Measurements from ENCODE around the gene OR13J1.

DNA sequence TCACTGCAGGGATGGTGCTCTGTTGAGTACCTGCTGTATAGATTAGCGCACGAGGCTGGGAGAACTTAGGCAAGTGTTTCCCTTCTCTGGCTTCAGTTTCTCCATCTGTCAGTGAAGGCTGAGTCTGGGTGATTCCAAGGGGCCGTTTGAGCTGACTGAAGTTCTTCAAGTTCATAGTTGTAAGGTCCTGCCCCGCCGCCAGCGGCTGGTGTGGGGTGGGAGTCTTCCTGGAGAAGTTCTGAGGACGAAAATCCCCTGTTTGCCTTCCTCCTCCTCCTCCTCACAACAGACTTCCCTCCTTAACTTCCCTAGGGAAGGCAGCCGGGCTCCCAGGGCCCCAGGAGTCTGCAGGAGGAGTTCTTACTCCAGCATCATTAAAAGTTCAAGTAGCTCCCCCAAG, 34.1 kb upstream of the OR13J1 start:
- TF ChIP-seq TP53 (CRISPR knock-in tag; IDR thresholded peaks at IDR 0.05) (no peak), CTCF (IDR thresholded peaks at IDR 0.05) (no peak), CREM (CRISPR knock-in tag; IDR thresholded peaks at IDR 0.05) (no peak)
